Measurements from ENCODE around the gene TMEM125.

GRCh38 chr1:43299101-43299500 lies 29.3 kb downstream of the TMEM125 start:
- TF ChIP-seq CTCF (IDR thresholded peaks at IDR 0.05) = no peak
- TF ChIP-seq POLR2A (IDR thresholded peaks at IDR 0.05) = no peak
